HG02840 (cell line): Measurements from ENCODE around the gene TSPAN9.

ENCODE experiments used
- ATAC-seq: cut with Tn5 transposase; IDR thresholded peaks from one replicate; pipeline ENCODE4 v1.9.1; 2021; ENCODE audit warnings: mild to moderate bottlenecking, moderate library complexity, moderate number of reproducible peaks; ENCODE audit not compliant: unreplicated experiment, low FRiP score

Gene TSPAN9

DNA sequence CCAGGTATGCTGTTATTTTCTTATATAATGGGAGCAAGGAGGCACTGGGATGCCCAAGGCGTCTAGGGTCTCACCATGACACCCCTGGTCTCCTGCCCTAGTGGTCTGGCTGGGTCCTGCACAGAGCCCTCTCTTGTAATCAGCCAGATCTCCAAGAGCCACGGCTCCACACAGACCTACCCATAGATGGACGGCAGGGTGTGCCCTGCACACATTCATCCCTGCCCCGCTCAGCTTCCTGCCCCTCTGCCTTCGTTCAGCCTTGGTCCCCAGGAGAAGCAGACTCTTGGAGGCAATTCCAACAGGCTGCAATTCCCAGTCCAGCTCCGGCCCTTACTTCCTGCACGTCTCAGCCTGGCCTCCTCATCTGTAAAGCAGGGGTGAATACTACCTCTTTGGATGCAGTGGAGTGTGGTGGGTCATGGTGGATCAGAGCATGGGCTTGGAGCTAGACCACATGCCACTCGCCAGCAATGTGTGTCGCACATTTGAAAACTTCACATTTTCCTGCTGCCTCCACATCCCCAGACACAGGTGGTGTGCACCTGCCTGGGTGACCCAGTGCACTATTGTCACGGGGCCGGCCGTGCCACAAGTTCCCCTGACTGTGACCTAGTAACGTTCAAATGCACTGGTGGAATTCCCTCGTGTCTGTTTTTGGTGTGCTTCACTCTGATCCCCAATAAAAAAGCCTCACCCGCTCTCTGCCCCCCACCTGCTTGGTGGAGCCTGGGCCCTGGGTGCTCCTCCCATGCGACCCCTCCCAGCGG lies 242.7 kb downstream of the TSPAN9 start:
- no peak for ATAC-seq

DNA sequence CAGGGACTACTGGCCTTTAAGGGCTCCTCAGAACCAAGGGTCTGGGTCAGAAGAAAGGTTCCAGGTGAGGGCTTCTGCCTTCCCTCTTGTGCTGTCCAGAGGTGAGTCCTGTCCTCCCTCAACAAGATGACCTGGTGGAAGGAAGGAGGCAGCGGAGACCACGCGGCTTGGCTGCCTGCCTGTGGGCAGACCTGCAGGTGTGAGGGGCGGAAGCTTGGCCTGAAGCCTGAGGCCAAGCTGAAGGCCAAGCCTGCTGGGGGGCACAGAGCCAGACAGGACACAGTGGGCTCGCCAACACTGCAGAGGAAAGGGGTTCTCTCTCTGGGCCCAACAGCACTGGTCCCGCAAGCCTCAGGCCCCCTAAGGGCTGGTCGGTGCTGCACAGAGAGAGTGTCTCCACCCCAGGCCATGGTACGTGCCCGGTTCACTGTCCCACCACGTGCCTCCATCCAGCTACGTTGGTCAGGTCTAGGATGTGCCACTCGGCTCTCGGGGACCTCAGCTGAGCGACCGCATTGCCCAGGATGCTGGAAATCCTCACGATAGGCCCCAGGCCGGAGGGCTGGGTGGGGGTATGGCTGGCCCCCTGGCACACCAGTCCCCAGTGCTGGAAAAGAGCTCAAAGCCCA lies 243.8 kb downstream of the TSPAN9 start:
- ATAC-seq = no peak

DNA sequence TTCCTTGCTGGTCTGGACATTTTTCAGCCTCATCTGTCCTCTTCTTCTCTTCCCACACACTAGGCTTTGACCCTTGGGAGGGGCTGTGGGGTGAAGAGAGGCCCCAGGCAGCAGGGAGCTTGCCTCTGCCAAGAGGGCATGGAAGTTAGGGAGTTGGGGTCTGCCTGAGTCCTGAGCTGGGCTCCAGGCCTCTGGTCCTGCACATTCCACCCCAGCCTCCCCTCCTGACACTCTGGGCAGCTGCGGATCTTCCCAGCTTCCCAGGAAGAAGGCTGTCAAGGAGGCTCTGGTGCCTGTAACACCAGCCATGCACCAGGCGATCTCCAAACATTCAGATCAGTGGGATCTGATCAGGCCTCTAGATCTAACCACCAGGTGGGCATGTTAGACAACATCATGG lies 244.7 kb downstream of the TSPAN9 start:
- no peak for ATAC-seq

DNA sequence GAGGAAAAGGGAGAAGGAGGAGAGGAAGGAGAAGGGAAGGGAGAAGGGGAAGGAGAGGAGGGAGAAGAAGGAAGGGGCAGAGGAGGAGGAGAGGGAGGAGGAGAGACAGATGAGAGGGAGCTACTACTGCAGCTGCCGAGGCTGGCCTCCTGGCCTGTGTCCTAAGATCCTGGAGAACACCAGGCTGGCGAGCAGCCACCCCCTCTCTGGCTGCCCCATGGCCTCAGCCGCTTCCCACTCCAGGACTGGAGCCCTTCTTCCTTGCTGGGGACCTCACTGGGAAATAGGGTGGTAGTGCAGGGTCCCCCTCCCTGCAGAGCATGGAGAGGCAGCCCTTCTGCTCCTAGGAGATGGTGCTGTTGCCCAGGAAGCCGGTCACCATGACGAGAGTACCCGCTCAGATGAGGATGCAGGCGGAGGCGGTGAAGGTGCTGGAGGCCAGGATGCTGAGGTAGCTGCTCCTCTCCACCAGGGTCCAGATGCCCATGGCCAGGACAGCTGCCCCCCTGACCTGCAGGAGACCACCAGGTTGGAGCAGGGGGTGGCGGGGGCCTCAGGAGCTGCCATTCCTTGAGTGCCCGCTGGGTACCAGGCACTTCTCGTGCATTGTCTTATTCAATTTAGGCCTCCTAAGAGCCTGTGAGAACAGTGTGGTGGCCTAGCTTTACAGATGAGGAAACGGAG lies 246.0 kb downstream of the TSPAN9 start:
- ATAC-seq = no peak

DNA sequence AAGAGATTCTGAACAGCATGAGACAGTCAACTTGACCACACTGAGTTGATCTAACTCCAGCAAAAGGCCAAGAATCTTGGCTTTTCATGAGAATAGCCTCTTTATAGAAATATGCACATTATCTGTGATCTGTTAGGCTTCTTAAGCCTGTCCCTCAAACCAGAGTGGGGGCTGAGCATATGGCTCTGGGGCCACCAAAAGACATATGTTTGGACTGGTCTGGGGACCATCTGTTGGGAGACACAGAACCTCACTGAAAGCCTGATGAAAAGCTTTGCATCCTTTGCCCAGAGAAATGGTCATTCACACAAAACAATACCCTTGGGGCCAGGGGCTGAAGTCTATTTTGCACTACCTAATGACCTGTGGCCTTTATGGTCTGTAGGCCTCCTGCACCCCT lies 248.6 kb downstream of the TSPAN9 start:
- ATAC-seq = no peak

DNA sequence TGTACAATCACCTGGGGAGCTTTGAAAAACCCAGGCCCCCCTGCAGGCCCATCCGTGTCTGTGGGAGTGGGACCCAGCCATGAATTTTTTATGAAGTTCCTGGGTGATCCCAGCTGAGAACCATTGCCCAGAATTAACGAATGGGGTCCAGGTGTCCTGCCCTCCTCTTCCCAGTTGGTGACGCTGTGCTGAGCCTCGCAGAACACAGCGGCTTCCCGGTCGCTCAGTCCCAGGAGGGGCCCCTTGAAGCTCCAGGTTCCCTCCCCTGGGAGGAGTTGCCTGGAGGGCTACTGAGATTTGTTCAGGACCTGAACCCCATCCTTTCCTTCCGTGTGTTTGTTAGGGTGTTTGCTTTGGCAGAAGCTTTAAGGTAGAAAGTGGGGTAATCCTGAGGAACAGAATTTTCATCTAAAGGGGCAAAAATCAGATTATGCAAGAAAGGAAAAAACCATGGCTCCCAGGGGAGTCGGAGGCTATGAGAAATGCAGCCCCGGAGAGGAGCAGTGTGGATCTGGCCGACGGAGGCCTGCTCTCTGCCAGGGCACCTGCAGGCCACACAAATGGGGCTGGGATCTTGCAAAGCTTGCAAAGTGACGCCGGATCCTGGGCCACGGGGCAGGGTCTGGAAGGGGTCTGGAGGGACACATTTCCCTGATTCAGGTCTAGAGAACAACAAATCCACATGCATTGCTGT lies 249.1 kb downstream of the TSPAN9 start:
- ATAC-seq = no peak

DNA sequence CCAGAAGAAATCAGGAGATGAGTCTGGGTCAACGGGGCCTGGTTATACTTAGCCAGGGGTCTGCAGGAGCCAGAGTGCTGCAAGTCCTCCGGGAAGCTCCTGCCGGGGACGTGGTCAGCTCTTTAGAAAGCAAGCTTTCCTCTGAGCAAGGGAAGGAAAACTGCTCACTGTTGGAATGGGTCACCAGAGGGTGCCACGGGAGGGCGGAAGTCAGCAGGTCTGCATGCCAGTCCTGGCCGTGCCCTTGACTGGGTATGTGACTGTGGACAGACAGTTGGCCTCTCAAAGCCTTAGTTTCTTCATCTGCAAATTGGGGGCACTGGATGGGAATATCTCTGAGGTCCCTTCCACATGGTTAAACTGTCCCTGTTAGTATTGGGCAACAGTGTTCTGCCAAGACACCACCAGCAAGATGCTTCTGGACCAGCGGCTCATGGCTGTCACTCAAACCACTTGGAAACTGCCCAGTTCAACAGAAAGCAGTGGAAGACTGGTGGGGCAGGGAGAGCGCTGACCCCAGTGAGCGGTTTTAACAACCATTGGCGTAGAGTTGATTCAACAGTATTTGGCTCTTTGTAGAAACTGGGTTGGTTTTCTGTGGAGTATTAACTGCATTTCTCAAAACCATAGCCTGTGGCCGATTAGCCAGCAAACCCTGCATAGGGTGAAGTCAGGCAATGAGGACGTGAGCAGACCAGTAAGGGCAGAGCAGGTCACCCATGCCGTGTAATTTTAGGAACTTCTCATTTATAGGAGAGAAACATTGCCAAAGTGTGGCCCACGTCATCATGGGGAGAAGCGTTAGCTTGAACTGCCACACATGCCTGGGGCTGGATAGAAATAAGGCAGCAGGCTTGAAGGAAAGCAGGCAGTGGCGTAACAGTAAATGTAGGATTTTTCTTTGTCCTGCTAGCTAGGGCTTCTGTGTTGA lies 249.9 kb downstream of the TSPAN9 start:
- no peak for ATAC-seq

DNA sequence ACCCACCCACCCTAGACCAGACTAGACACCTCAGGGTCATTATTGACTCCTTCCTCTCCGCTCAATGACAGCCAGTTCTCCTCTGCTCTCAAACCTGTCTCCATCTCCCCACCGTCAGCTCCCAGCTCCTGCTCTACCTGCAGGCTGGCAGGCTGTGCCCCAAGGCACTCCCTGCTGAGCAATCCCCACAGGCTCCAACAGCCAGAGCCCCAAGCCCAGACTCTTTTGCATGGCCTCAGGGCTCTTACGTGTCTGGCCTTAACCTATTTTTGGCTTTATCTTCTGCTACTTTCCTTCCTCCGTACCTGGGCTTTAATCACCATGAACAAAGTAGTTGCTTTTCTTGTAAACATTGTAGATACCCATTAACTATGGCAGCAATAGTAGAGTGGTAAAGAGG lies 250.9 kb downstream of the TSPAN9 start:
- ATAC-seq = no peak

DNA sequence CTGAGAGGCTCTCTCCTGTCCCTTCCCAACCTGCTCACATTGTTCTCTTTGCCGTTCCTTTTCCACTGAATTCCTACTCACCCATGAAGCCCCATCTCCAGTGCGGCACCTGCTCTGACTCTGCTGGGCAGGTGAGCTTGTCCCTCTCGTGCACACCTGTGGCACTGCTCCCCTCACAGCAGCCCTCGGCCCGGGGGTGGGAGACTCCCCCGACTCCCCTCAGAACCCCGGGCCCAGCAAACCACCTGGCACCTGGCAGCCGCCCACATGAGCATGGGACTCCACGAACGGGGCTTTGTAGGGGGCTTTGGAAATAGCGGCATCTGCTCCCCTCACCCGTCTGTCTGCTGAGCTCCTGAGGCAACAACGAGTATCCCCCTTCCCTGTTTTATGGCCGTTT lies 251.4 kb downstream of the TSPAN9 start:
- no peak for ATAC-seq

DNA sequence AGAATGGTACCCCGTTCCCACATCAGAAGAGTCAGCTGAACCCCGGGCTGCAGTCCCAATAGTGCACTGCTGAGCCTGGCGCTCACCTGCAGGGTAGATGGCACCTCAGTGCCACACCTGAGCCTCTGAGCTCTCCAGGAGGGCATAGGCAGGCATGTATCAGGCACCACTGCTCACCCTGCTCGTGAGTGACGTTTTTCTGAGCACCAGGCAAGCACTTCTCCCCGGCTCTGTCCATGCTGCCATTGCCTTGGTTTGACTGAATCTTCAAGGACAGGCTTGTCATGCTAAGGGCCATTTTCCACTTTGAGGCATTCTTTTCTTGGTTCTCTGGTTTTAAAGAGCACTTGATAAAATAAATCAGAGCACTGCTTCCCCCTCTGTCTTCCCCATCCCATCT lies 252.2 kb downstream of the TSPAN9 start:
- ATAC-seq = no peak

DNA sequence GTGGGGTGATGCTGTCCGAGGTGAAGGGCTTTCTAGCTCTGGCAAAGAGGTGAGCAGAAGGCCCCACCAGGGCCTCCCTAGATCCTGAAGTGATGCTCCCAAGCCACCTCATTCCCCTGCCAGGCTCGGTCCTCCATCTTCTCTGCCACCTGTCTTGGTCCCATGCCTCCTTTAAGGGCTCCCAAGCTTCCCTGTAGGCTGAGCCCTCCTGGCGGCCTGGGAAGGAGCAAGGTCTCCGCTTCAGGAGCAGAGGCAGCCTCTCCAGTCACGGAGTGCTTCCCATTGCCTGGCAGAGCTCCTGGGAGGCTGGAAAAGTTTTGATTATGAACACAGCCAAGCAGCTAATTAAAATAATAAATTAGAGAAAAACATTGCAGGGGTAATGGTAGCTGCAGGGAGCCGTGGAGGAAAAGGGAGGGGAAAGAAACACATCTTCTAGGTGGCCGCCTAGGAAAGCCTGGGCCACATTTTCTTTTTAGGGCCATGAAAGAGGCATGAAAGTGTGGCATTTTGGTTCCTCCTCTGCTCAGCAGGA lies 253.9 kb downstream of the TSPAN9 start:
- no peak for ATAC-seq

DNA sequence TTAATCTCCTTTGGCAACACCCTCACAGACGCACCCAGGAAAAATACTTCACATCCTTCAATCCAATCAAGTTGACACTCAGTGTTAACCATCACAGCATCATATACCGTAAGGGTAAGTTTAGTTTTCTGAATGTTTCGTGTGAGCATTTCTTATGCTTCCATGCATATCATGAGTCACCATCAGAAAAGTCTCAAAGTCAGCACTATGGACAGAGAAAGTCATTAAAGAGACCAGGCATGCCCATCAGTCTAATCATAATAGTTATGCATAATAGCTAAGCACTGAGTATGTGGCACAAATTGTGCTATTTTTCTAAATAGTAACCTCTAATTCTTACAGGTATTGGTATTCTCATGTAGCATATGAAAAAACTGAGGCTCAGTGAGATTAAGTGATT lies 255.0 kb downstream of the TSPAN9 start:
- no peak for ATAC-seq

DNA sequence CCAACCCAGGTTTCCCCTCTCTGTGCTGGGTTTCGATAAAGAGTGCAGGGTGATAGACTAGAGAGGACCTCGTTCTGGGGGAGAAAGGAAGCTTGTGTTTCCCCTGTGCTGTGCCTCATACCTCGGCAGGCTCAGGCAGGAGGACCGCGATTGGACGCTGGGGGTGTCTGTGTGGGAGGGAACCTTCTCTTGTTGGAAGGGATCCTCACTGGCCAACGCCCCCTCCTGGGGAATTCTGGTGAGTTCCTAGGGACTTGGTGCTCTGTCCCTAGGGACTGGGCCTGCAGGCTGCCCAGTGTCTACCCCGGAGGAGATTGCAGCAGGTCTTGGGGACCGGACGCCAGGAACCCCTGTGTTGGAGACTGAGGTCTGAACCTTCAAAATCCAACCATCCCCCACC lies 256.4 kb downstream of the TSPAN9 start:
- ATAC-seq = no peak

DNA sequence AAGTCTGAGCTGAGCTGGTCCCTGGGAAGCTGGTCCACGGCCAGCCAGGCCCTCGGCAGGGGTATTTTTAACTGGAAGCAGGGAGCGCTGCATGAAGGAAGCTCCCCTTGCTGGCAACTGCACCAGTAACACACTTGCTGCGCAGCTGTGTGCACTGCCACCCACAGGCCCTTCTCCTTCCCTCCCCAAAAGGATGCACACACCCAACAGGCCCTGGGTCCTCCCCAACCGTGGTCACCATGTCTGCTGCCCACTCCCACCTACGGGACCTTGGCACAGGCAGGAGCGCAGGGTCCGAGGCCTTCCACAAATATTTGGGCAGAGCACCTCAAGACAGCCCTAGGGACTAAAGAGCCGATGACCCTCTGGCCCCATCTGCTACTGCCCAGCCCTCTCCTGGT lies 256.8 kb downstream of the TSPAN9 start:
- no peak for ATAC-seq

DNA sequence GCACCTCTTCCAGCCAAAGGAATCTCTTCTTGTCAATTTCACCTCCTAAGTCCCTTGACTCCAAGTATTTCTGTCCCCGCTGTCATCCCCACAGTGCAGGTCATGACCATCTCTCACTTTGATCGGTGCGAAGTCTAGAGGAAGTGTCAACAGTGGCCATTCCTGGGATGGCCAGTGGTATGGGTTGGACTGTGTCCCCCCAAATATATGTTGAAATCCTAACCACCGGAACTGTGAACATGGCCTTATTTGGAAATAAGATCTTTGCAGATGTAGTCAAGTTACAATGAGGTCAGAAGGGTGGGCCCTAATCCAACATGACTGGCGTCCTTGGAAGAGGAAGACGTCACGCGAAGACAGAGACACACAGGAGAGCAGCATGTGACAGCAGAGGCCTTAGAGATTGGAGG lies 257.9 kb downstream of the TSPAN9 start:
- no peak for ATAC-seq
